ENCODE measurements around the gene EFNA3. TPM values are rescaled to one million over a fixed set of nuclear protein-coding genes. Genes with fewer than 3 reads are reported as not detected.

EFNA3 gene
- total and polyA plus RNA-seq, 9 of the 15 experiments (the other 6 are each of a cell fraction or from before 2014, with no cell fraction given) = 0.59 to 7.9 (median 4.7) TPM

- TF ChIP-seq ZC3H4 (CRISPR knock-in tag; IDR thresholded peaks at IDR 0.05; ENCODE audit: borderline replicate concordance) (no peak), SREBF1 (IDR thresholded peaks at IDR 0.05; ENCODE audit: borderline replicate concordance, low read depth, low read length) (no peak), RBFOX2 (IDR thresholded peaks at IDR 0.05; ENCODE audit: low read depth, low read length) (peak; percentile 93), ZNF592 (IDR thresholded peaks at IDR 0.05) (peak; percentile 64), ZNF165 (CRISPR knock-in tag; IDR thresholded peaks at IDR 0.05; ENCODE audit: borderline replicate concordance) (no peak), NRF1 (conservative IDR thresholded peaks at IDR 0.05 in 1 of 2, IDR thresholded peaks at IDR 0.05 in 1 of 2) (peak; percentile 88 to 90), STAT6 (CRISPR knock-in tag; IDR thresholded peaks at IDR 0.05) (no peak), HLTF (IDR thresholded peaks at IDR 0.05) (no peak), SNAPC5 (CRISPR knock-in tag; IDR thresholded peaks at IDR 0.05) (no peak), ZNF551 (CRISPR knock-in tag; IDR thresholded peaks at IDR 0.05) (no peak), PBX2 (CRISPR knock-in tag; IDR thresholded peaks at IDR 0.05; ENCODE audit: low read depth) (no peak), PBX2 (tag; conservative IDR thresholded peaks at IDR 0.05; ENCODE audit: low read depth) (no peak), SOX6 (IDR thresholded peaks at IDR 0.05) (0 out of 2 replicates have a peak, but pooled peaks have one; percentile 19), SIN3B (IDR thresholded peaks at IDR 0.05; ENCODE audit: low read depth) (peak; percentile 52; the same call in 1 of the 2 replicates)
These were observed 56.9 kb downstream of the EFNA3 start, which contains the start of gene SLC50A1 (continued) for GRCh38 chr1:155135415-155136028.
